NAMALWA (cell line): ENCODE data around the gene ANKS1A.
A peak's percentile ranks its signal among the peaks of the same experiment; 100 is the strongest.

Source experiments
- DNase-seq: peaks from one replicate; pipeline ENCODE4 v3.0.0-alpha.2; 2015; ENCODE audit warnings: low spot score

Gene ANKS1A

DNA sequence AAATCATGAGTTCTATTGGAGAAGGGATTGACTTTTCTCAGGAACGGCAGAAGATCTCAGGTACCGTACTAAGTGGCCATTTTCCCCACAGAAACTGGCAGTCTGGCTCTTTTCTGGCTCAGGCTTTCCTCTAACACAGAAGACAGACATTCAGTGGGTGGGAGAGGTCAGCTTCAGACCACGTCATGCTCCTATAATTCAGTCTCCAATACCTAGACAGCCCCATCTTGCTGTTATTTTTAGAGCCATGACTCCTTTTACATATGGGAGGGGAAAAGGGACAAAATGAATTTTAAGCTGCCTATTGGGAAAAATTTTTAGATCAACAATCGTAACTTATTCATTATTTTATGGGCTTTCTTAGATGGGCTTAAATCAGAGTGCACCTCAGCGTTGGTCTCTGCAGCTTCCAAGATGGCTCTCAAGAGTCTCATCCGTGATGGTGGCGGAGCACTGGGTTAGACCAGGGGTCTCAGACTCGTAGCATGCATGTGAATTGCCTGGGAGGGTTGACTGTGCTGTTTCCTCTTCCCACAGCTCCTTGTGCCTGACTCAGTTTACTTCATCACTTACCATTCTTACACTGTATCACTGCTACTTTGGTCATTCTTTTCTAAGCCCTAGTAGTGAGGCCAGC is 165.2 kb downstream of the ANKS1A start:
- DNase-seq, result no peak

DNA sequence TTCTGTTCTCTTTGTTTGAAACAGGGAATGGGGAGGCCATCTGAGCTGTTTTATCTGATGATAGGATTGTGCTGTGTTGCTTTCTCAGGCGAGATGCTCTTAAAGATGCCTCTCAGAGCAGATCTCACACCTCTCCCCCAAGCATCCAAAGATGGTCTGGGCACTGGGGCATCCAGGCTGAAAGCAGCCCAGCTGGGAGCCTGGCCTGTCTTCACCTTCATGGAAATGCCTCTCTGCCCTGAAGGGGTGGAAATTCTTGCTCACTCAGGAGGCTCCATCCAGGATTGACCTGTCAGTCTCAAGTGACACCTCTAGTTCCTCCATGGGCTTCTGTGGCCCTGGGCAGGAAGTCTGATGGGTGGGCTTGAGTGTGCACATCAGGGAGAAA is 165.7 kb downstream of the ANKS1A start:
- no peak for DNase-seq

- DNase-seq, result no peak
Measured at GRCh38 chr6:35055891-35056290, 166.8 kb downstream of the ANKS1A start.

GRCh38 chr6:35056952-35057351 is 167.9 kb downstream of the ANKS1A start:
- no peak for DNase-seq

DNA sequence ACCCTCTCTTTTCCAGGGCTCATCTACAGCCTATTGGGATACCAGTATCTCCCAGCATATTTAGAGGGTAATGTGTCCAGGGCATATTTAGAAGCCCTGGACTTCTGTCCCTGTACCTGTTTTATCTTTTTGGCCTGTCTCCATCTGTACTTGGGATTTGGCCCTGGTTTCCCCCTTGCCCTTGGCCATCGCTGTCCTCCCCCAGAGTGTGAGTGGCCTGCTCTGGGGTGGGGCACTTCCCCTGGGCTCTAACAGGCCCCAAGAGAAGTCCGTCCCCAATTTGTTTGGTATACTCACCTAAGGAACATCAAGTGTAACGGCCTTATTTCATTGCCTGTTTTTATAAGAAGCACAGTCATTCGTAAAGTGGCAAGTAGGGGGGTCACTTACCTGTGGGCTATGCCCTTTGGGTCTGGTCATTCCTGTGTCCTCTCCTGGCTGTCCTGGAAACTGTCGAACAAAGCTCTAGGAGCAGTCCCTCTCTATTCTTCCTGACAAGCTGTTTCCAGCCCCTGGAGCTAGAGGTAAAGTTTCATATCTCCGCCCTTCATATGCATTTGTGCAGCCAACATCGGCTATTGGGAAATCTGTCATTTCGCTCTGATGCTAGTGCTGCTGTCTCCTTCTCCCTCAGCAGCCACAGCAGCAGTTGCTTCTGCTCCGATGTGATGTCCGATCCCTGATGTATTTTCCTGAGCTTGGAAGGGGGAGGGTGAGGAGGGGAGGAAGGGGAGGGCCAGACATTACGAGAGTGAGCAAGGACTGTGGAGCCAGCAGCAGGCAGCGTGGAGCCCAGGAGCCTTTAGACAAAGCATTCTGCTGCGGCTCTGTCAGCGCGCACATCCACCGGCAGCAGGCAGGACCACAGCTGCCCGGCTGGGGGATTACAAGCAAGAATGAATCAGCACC is 168.6 kb downstream of the ANKS1A start:
- DNase-seq, result no peak

DNA sequence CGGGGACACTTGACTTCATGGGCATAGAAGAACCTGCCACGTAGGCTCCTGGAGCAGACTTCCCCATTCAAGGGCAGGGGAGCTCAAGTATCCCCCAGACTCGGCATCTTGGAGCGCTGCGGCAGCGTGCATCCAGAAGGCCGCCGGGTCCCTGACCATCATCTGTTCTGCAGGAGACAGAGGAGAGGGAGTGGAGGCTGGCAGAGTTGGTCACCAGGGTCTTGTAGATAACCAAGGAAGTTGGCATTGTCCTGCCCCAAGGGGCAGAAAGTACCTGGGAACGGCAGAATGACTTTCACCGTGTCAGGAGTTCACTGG is 169.3 kb downstream of the ANKS1A start:
- no peak for DNase-seq

DNA sequence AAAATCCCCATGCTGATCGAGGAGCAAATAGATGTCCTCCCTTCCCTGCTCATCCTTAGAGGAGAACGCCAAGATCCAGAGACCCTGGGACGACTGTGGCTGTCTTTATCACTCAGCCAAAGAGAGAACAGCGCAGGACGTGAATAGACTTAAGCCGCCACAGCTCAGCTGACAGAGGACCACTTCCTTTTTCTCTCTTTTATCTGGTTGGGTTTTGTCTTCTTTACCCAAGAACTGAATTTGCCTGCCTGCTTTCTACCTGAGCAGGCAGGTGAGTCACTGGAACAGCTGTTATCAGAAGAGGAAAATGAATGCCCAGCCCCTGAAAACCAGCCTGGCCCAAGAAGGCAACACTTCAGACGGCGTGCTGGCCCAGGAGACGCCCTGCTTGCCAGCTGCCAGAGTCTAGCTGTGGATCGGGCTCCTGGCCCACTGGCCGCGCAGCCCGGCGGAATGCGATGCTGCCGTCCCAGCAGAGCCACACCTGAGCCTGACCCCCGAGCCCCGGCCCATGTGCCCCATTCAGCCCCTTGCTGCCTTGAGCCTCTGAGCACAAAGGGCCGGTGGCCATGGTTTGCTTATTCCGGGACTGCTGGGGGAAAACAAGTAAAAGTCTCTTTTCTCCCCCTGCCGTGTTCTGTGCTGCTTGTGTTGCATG is 169.9 kb downstream of the ANKS1A start:
- peak; percentile 5 for DNase-seq

DNA sequence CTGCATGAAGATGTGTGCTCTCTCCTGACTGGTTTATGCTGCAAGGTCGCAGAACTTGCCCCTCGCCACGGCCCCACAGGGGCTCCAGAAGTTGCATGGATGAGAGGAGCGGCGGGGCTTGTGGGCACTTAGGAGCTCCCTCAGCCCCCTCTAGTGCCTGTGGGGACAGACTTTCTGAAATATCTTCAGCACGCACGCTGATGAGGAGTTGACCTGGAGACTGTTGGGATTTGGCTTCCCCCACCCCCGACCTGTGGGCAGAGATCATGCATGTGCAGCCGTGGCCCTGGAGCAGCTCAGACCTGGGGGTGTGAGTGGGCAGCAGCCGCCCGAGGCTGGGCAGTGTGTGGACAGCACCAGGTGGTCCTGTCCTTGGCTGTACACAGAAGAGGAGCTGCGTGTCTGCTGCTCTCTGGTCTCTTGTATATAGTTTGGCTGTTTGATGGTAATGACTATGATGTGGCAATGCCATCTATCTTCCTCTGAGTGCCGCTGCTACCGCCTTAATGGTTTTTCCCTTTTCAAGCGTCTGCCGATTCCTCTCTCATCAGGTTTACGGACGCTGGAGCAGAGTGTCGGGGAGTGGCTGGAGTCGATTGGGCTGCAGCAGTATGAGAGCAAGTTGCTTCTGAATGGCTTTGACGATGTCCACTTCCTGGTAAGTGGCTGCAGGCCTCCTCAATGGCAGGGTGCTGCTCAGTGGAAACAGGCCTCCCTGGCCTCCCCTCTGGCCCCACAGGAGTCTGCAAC is 170.7 kb downstream of the ANKS1A start:
- DNase-seq, result no peak

DNA sequence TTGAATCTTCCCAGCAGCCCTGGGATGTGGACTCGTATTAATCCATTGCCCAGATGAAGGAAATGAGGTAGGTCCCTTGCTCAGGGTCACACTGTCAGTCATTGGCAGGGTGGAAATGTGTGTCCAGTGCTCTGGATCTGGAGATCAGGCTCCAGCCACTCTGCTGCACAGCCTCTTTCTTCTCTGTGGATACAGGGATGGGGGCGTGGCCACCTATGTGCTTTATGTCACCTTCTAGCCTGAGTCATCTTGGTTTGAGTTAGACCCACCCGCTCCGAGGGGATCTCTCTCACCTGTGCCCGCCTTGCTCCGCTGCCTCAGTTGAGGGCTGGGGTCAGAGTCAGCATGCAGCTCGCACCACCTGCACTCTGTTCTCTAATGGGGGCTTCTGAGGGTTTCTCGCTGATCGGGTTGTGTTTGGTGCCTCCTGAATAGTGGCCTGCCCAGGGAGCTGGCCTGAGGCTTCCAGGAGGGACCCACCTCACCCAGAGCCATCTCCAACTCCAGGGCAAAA is 172.1 kb downstream of the ANKS1A start:
- DNase-seq, result no peak

DNA sequence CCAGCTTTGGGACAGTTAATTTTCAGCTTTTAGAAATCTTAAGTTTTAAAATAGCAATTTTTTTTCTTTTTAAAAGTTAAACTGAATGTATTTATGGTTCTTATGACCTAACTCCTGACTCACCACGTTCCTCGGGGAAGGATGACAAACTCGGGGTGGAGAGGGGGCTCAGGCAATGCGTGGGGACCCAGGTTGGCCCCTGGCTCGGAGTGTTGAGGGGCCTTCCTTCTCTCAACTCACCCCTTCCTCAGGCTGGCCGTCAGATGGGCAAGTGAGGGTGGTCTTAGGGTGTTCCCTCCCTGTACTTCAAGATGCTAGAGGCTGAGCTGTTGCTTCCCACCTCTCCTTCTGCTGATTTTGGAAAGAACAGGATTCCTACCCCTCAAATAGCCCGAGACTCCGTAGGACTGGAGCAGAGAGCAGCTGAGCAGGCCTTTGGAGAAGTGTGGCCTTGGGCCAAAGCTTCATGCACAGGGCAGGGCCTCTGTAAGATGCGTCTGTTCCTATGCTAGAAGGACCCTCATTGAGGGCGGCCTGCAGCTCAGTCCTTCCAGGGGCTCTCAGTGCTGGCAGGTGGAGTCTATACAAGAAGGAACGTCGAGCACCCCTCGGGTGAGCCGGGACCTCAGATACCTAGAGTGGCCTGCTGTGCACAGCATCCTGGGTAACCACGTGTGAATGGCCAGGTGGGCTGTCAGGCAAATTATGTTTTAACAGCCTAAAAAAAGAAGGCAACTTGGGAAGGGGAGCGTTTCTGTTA is 172.8 kb downstream of the ANKS1A start:
- no peak for DNase-seq

DNA sequence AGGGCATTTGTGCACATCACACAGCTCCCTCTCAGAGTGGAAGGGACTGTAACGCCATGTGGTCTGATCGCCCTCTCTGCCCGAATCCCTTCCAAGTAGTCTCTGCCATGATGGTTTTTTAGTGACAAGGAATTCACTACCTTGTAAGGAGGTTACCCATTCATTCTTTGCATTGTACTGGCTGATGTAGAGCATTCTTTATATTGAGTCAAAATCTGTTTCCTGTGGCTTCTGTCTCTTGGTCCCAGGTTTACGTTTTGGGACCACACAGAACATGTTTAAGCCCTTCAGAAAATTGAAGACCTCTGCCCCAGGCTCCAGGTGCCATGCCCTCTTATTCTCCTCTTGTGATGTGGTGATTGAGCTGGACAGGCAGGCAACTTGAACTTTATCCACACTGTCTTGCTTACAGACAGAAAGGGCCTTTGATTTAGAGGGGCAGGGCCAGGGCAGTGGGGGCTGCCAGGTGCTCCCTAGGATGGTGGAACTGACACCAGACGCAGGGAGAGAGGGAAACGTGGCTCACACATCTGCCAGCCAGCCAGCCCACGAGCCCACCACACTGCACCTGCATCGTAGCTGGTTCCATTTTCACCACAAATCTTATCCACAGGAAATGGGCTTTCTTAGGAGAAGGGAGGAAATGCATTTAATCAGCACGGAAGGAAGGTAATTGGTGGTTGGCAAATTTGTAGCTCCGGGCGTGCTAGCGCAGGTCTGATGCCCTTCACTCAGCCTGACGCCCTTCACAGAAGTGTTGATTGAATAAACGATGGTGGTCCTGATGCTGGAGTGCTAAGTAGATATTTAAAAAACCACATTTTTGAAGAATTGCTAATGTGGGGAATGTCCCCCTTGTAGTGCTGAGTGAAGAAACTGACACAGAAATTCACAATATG is 173.9 kb downstream of the ANKS1A start:
- DNase-seq, result no peak

DNA sequence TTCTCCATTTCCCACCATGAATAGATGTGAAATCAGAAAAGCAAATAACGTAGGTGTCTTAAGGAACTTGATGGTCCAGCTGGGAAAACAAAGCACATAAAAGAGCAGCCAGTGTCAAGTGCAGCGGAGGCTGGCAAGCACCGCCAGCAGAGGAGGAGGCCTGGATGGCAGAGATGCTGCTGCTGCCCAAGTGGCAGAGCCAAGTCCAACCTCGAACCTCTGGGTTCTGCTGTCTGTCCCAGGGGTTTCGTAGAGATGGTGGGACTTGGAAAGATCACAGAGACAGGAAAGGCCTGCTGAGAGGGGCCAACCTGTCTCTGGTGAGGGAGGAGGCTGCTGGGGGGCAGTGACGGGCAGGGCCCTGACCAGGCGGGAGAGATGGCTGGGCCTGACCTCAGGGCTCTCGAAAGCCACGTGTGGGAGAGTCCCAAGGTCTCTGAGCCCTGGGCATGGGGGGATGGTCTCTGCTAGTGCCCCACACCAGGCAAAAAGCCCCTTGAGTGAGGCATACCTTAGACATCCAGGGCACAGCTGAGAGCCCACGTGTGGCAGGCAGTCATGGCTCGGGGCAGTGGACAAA is 174.7 kb downstream of the ANKS1A start:
- DNase-seq, result no peak

DNA sequence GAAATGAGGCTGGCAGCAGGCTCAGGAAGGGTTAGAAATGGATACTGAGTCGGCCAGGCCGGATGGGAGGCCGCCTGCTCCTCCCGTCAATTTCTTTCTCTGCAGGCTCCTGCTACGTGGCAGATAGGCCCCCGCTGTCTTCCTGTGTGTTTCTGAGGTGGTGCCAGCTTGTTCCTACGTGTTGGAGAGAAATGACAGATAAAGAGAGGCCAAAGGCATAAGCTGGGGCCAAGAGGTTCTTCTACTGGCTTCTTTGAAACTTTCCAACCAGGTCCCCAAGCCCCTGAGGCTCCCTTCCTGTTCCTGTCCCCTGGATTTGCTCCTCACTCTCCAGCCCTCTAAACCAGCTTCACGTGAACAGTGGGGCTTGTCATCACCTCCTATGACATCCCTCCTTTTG is 175.2 kb downstream of the ANKS1A start:
- no peak for DNase-seq

- no peak for DNase-seq
Measured at GRCh38 chr6:35064757-35065440, 175.8 kb downstream of the ANKS1A start.

DNA sequence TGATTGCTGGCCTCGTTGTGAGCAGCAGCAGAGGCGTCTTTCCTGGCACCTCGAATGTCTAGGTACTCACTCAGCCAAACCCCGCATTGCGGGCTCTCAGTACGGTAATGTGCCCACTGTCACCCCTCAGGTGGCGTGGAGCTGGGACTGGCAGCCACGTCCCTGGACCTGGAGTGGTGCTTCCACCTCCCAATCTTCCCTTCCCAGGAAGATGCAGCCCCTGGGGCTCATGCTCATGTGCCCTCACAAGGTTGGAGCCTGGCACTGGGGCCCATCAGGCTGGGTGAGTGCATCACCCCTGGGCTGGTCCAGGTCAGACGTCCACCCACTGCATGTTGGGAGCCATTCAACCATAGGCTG is 176.4 kb downstream of the ANKS1A start:
- DNase-seq, result no peak

GRCh38 chr6:35065870-35066269 is 176.8 kb downstream of the ANKS1A start:
- DNase-seq, result no peak

GRCh38 chr6:35067234-35067633 is 178.2 kb downstream of the ANKS1A start:
- no peak for DNase-seq

DNA sequence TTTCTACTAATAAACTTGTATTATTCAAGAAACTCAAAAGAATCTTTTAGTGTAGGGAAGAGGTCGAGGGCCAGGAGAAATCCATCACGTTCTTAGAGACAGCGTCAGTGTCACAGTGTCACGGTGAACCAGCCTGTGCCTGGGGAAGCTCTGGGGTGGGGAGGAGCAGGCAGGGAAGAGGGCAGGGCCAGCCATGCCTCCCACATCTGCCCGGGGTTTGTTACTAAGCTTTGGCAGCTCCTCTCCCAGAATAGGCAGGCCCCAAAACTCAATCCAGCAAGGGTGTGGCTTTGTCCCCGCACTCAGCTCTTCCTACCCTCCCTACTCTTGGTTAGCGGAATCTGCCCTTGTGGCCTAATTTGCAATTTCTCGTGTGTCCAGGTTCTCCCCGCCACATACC is 179.2 kb downstream of the ANKS1A start:
- DNase-seq, result no peak

DNA sequence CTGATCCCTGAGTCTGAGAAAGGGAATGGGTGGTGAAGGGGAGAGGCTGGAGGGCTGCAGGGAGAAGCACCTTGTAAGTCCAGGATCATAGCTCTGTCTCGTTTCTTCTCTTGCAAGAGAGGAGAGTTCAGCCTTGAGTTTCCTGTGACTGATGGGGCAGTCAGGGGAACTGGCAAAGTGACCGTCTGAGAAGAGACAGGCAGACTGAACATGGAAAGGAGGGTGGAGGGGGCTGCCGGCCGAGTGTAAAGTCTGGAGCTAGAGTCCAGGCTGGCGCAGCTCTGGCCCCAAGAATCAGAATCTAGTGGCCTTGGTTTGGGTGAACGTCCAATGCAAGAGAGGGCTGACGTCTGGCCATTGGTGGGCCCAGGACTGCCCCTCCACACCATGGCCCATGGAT is 179.6 kb downstream of the ANKS1A start:
- DNase-seq, result no peak

- no peak for DNase-seq
Measured at GRCh38 chr6:35069262-35069661, 180.2 kb downstream of the ANKS1A start.
